K562 (cell line): Measurements from ENCODE around the gene HNMT. TPM values are rescaled to one million over a fixed set of nuclear protein-coding genes. Genes with fewer than 3 reads are reported as not detected.
A peak's percentile ranks its signal among the peaks of the same experiment; 100 is the strongest.

ENCODE experiments used
- ATAC-seq: fragments of 200-7000 bp; cut with Tn5 transposase; 3 replicates; pipeline ENCODE4 v1.9.1; 2020; ENCODE audit warnings: moderate library complexity
- BruUV-seq: library from RNA; stranded (reverse); fragments of 400-500 nt; replicated peaks from 2 replicates; lab custom pipeline; 2021; lab: Mats Ljungman, UMichigan
- CTCF ChIA-PET: fragments of 300-600 bp; formaldehyde crosslinking; extraction: SDS; loops from one replicate; lab custom pipeline; 2021; ENCODE audit warnings: low intra/inter-chr PET ratio; lab: Yijun Ruan, JAX
- POLR2A ChIA-PET: fragments of 300-600, 350-650 bp; sonication (Branson Sonifier 250); formaldehyde crosslinking; extraction: SDS; loops from one replicate; lab custom pipeline; 2021; ENCODE audit warnings: antibody characterized with exemption, inconsistent platforms; lab: Yijun Ruan, JAX
- DNase-seq, 4 experiments: peaks; one replicate each; pipeline versions ENCODE4 v3.0.0 to v3.0.0-alpha.2; 2011 to 2018; ENCODE audit warnings: low spot score in 3 of 4, mixed read lengths in 3 of 4; ENCODE audit errors: extremely low read depth in 1 of 4
- FAIRE-seq: peaks from 2 replicates; lab custom pipeline; 2011; peaks lifted over from hg19 to GRCh38; lab: Jason Lieb, UNC
- H2AFZ ChIP-seq: 2 replicates; pipeline ENCODE4 v1.6.0; 2011; ENCODE audit warnings: low read depth, low read length, control low read depth, inconsistent platforms
- H3K27ac ChIP-seq: fragments of 200-600 bp; 3 replicates; pipeline ENCODE4 v1.8.0; 2011; ENCODE audit warnings: low read depth, mild to moderate bottlenecking, control low read depth, inconsistent platforms, low read length, moderate library complexity, mixed read lengths; ENCODE audit errors: extremely low read depth
- H3K27me3 ChIP-seq, 2 experiments: fragments of 300-600 bp in 1 of 2; 2 replicates in 1 of 2; 3 replicates in 1 of 2; pipeline versions ENCODE4 v1.6.0 to v1.8.0; 2011; ENCODE audit warnings: inconsistent platforms in 2 of 2, low read length in 2 of 2, mild to moderate bottlenecking in 1 of 2, mixed read lengths in 1 of 2, moderate library complexity in 1 of 2; ENCODE audit not compliant: control insufficient read depth in 2 of 2, insufficient read depth in 2 of 2
- H3K36me3 ChIP-seq: fragments of 300-600 bp; 3 replicates; pipeline ENCODE4 v1.8.0; 2011; ENCODE audit warnings: mild to moderate bottlenecking, low read length, inconsistent platforms; ENCODE audit not compliant: control insufficient read depth, insufficient read depth
- H3K4me1 ChIP-seq, 2 experiments: fragments of 200-600 bp in 1 of 2; replicated peaks in 1 of 2; 2 replicates in 1 of 2; 3 replicates in 1 of 2; pipeline versions ENCODE4 v1.5.1 to v1.8.0; 2011; ENCODE audit warnings: inconsistent platforms in 2 of 2, low read length in 2 of 2, mild to moderate bottlenecking in 1 of 2, mixed read lengths in 1 of 2, moderate library complexity in 1 of 2; ENCODE audit not compliant: control insufficient read depth in 2 of 2, insufficient read depth in 2 of 2
- H3K4me2 ChIP-seq: 2 replicates; pipeline ENCODE4 v1.6.1; 2011; ENCODE audit warnings: low read length, control low read depth, inconsistent platforms, mixed read lengths; ENCODE audit not compliant: insufficient read depth
- H3K4me3 ChIP-seq: fragments of 200-600 bp; sonication (generic), shearing (Covaris generic); 2 replicates; pipeline ENCODE4 v1.5.1; 2016; ENCODE audit warnings: control low read depth, inconsistent platforms
- H3K79me2 ChIP-seq: fragments of 200-600 bp; 3 replicates; pipeline ENCODE4 v1.8.0; 2011; ENCODE audit warnings: low read length, inconsistent platforms; ENCODE audit not compliant: control insufficient read depth, insufficient read depth
- H3K9ac ChIP-seq, 2 experiments: 2 replicates each; pipeline versions ENCODE4 v1.6.0 to v1.6.1; 2011; ENCODE audit warnings: low read depth in 2 of 2, low read length in 2 of 2, control low read depth in 1 of 2, inconsistent platforms in 1 of 2, mild to moderate bottlenecking in 1 of 2, mixed read lengths in 1 of 2; ENCODE audit not compliant: insufficient read depth in 1 of 2
- H3K9me1 ChIP-seq: one replicate; pipeline ENCODE4 v1.6.0; 2011; ENCODE audit warnings: inconsistent platforms, mild to moderate bottlenecking, low read length, moderate library complexity; ENCODE audit not compliant: control insufficient read depth, insufficient read depth
- H3K9me3 ChIP-seq: replicated peaks from 2 replicates; pipeline ENCODE4 v1.5.1; 2011; ENCODE audit warnings: low read depth, low read length, inconsistent platforms; ENCODE audit not compliant: control insufficient read depth, insufficient read depth
- H4K20me1 ChIP-seq: replicated peaks from 2 replicates; pipeline ENCODE4 v1.6.1; 2011; ENCODE audit warnings: low read length, inconsistent platforms, mixed read lengths; ENCODE audit not compliant: control insufficient read depth, insufficient read depth
- ATF1 ChIP-seq, 2 experiments: fragments of 450-650 bp in 1 of 2; IDR thresholded peaks; 2 replicates each; pipeline ENCODE4 v1.6.1; 2016; ENCODE audit warnings: missing compliant biosample characterization in 1 of 2, missing genetic modification characterization in 1 of 2
- GTF2A2 ChIP-seq: IDR thresholded peaks from 2 replicates; pipeline ENCODE4 v1.6.1; 2016; ENCODE audit warnings: mild to moderate bottlenecking, missing genetic modification characterization, missing compliant biosample characterization
- HOXB6 ChIP-seq: fragments of 250-450 bp; sonication (Bioruptor Pico); IDR thresholded peaks from 2 replicates; pipeline ENCODE4 v1.5.1; 2022; ENCODE audit warnings: mild to moderate bottlenecking, borderline replicate concordance
- L3MBTL2 ChIP-seq: fragments of 450-650 bp; IDR thresholded peaks from 2 replicates; pipeline ENCODE4 v1.6.1; 2016; ENCODE audit warnings: mild to moderate bottlenecking, moderate library complexity
- SIN3A ChIP-seq, 2 experiments: fragments of 150-350 bp in 1 of 2; IDR thresholded peaks; 2 replicates each; pipeline ENCODE4 v1.6.1; 2011 to 2016; ENCODE audit warnings: borderline replicate concordance in 2 of 2, low read depth in 2 of 2, low read length in 2 of 2, mild to moderate bottlenecking in 2 of 2, moderate library complexity in 2 of 2; ENCODE audit not compliant: control insufficient read depth in 1 of 2
- WGBS: fragments of 100-300 bp; shearing (Covaris generic); methylation state at CpG from one replicate; pipeline ENCODE4 v1.1.6; 2016; ENCODE audit warnings: low coverage, mixed read lengths; ENCODE audit not compliant: insufficient coverage; ENCODE audit errors: missing lambda C conversion rate; 5-methylcytosine and 5-hydroxymethylcytosine counted together
- in situ Hi-C: fragments of 300-500 bp; cut with MboI; formaldehyde crosslinking; loops from 4 replicates; pipeline ENCODE4 v1.15.0; 2018; ENCODE audit warnings: inconsistent platforms, mixed read lengths
- intact Hi-C: fragments of 100-400 bp; cut with micrococcal nuclease; formaldehyde crosslinking; loops from 2 replicates; pipeline ENCODE4 v1.14.2; 2022
- polyA plus RNA-seq, 8 experiments: library from polyadenylated mRNA; depleted of rRNA in 4 of 8; stranded (reverse) in 5 of 8; unstranded in 3 of 8; fragments of >200 nt; fragmentation: Nextera tagmentation in 2 of 8; fragmentation: Illumina TruSeq in 1 of 8; extraction: Ambion mirVana in 2 of 8; extraction: Trizol in 1 of 8; gene quantifications; 2 replicates each; pipeline versions ENCODE4 v1.2.1 to v1.2.3, GENCODE V29; 2011 to 2014; ENCODE audit warnings: inconsistent platforms in 1 of 8, missing spikeins in 1 of 8
- total RNA-seq, 7 experiments: library from RNA; depleted of rRNA in 6 of 7; stranded (reverse); fragments of >200 nt in 6 of 7; fragmentation: Illumina TruSeq in 2 of 7; extraction: Trizol in 2 of 7; gene quantifications; 2 replicates each; pipeline versions ENCODE4 v1.2.1 to v1.2.3, GENCODE V29; 2011 to 2021; ENCODE audit warnings: low replicate concordance in 1 of 7
- TF ChIP-seq, protein P1 (sequence below), 2 experiments: fragments of 450-650 bp in 1 of 2; sonication (generic) in 1 of 2; formaldehyde crosslinking in 1 of 2; IDR thresholded peaks in 1 of 2; conservative IDR thresholded peaks in 1 of 2; 2 replicates each; pipeline versions ENCODE4 v1.6.1 to v1.8.1; 2016 to 2023; ENCODE audit warnings: mild to moderate bottlenecking in 2 of 2, moderate library complexity in 2 of 2, inconsistent platforms in 1 of 2, missing genetic modification reagents in 1 of 2
- TF ChIP-seq, protein P2 (sequence below): fragments of 450-650 bp; IDR thresholded peaks from 2 replicates; pipeline ENCODE4 v1.6.1; 2017; ENCODE audit warnings: antibody characterized with exemption, mild to moderate bottlenecking
- TF ChIP-seq, protein P3 (sequence below): sonication (generic); formaldehyde crosslinking; IDR thresholded peaks from 2 replicates; pipeline ENCODE4 v1.9.0; 2022; ENCODE audit warnings: mild to moderate bottlenecking, missing genetic modification reagents
- TF ChIP-seq, protein P4 (sequence below): fragments of 450-650 bp; IDR thresholded peaks from 2 replicates; pipeline ENCODE4 v1.6.1; 2016; ENCODE audit warnings: borderline replicate concordance

HNMT gene
- total and polyA plus RNA-seq, 9 of the 15 experiments (the other 6 are each of a cell fraction or from before 2014, with no cell fraction given) = 3.1 to 10.9 (median 5.3) TPM

DNA sequence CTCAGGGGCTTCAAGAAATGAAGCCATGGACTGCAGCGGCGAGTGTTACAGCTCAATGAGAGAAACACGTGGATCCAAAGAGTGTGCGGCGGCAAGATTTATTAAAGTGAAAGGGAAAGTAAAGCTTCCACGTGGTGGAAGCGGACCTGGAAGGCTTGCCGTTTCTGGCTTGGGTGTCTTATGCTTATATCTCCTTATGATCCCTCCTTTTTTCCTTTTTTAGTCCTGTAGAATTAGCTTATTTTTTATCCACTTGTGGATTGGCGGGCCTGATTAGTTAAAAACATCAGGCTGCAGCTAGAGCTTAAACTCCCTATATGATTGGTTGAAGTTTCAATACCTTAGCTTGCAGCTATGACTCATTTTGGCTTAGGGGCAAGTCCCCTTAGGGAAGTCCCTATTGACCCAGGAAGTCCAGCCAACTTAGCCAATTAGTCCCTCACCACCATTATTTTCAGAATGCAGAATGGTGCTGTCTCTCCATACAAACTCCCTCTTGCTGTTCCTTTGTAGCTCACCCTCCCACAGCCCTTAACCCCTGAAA is 11.6 kb upstream of the HNMT start:
- no peak for FAIRE-seq
- Histone ChIP-seq H3K4me2 (peak overlapping the region; percentile 33), H3K9me1 (no peaks in the 10 kb centered on the region), H3K27ac (peak overlapping the region; percentile 47; the same call in 2 of the 3 replicates), H3K79me2 (no peaks in the 10 kb centered on the region), H3K36me3 (no peaks in the 10 kb centered on the region), H2AFZ (peak overlapping the region; percentile 91), H3K9me3 (no peaks in the 10 kb centered on the region), H3K9ac (peak overlapping the region in 1 of 2 experiments; percentile 44; a peak in 2 of 4 replicates), H4K20me1 (no peaks in the 10 kb centered on the region), H3K27me3 (no peaks in the 10 kb centered on the region), H3K4me1 (peaks cover 4 to 21% of the 10 kb centered on the region in 2 experiments; a peak in 3 of 5 replicates), H3K4me3 (no peak overlapping the region)
- no TSS peak for BruUV-seq
- CTCF ChIA-PET = no interaction called here
- in situ Hi-C loops = no loop called here
- POLR2A ChIA-PET = interaction anchor here (1.9 kb wide), 1 partner anchor 12 kb away, joined by 6 read pairs; the partner anchor contains the start of gene HNMT
- WGBS = 23% methylated on average over 9 of the region's 9 CpGs
- ATAC-seq = peak; percentile 39
- DNase-seq = peak in 1 of 4 experiments; percentile 54
- intact Hi-C loops = loop anchor here (5.0 kb wide), 1 partner anchor 875 kb away; no protein-coding TSS in a partner anchor
- TF ChIP-seq, protein P1, sequence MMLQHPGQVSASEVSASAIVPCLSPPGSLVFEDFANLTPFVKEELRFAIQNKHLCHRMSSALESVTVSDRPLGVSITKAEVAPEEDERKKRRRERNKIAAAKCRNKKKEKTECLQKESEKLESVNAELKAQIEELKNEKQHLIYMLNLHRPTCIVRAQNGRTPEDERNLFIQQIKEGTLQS (IDR thresholded peaks at IDR 0.05) = peak; percentile 77
- TF ChIP-seq, protein P1 (CRISPR knock-in tag; conservative IDR thresholded peaks at IDR 0.05) = no peak
- TF ChIP-seq, protein P2, sequence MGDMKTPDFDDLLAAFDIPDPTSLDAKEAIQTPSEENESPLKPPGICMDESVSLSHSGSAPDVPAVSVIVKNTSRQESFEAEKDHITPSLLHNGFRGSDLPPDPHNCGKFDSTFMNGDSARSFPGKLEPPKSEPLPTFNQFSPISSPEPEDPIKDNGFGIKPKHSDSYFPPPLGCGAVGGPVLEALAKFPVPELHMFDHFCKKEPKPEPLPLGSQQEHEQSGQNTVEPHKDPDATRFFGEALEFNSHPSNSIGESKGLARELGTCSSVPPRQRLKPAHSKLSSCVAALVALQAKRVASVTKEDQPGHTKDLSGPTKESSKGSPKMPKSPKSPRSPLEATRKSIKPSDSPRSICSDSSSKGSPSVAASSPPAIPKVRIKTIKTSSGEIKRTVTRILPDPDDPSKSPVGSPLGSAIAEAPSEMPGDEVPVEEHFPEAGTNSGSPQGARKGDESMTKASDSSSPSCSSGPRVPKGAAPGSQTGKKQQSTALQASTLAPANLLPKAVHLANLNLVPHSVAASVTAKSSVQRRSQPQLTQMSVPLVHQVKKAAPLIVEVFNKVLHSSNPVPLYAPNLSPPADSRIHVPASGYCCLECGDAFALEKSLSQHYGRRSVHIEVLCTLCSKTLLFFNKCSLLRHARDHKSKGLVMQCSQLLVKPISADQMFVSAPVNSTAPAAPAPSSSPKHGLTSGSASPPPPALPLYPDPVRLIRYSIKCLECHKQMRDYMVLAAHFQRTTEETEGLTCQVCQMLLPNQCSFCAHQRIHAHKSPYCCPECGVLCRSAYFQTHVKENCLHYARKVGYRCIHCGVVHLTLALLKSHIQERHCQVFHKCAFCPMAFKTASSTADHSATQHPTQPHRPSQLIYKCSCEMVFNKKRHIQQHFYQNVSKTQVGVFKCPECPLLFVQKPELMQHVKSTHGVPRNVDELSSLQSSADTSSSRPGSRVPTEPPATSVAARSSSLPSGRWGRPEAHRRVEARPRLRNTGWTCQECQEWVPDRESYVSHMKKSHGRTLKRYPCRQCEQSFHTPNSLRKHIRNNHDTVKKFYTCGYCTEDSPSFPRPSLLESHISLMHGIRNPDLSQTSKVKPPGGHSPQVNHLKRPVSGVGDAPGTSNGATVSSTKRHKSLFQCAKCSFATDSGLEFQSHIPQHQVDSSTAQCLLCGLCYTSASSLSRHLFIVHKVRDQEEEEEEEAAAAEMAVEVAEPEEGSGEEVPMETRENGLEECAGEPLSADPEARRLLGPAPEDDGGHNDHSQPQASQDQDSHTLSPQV = peak; percentile 87
- TF ChIP-seq L3MBTL2 = peak; percentile 96
- TF ChIP-seq, protein P3, sequence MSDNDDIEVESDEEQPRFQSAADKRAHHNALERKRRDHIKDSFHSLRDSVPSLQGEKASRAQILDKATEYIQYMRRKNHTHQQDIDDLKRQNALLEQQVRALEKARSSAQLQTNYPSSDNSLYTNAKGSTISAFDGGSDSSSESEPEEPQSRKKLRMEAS (CRISPR knock-in tag) = peak; percentile 25; the same call in 1 of the 2 replicates
- TF ChIP-seq SIN3A (IDR thresholded peaks at IDR 0.05; ENCODE audit: borderline replicate concordance in 2 of 2, control insufficient read depth in 1 of 2, low read depth in 2 of 2, low read length in 2 of 2) = 0 out of 4 replicates have a peak, but pooled peaks have one; percentile 30 to 51
- TF ChIP-seq HOXB6 (CRISPR knock-in tag) = no peak
- TF ChIP-seq, protein P4, sequence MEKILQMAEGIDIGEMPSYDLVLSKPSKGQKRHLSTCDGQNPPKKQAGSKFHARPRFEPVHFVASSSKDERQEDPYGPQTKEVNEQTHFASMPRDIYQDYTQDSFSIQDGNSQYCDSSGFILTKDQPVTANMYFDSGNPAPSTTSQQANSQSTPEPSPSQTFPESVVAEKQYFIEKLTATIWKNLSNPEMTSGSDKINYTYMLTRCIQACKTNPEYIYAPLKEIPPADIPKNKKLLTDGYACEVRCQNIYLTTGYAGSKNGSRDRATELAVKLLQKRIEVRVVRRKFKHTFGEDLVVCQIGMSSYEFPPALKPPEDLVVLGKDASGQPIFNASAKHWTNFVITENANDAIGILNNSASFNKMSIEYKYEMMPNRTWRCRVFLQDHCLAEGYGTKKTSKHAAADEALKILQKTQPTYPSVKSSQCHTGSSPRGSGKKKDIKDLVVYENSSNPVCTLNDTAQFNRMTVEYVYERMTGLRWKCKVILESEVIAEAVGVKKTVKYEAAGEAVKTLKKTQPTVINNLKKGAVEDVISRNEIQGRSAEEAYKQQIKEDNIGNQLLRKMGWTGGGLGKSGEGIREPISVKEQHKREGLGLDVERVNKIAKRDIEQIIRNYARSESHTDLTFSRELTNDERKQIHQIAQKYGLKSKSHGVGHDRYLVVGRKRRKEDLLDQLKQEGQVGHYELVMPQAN = peak; percentile 62; the same call in 1 of the 2 replicates
- no peak for TF ChIP-seq ATF1 (CRISPR knock-in tag; IDR thresholded peaks at IDR 0.05)
- TF ChIP-seq ATF1 (tag; IDR thresholded peaks at IDR 0.05) = 0 out of 2 replicates have a peak, but pooled peaks have one; percentile 8
- TF ChIP-seq GTF2A2 (tag) = no peak
